Heart left ventricle (tissue), 13 donors: ENCODE results near the gene CASQ2.

ENCODE experiments used
- POLR2A ChIP-seq, 2 donors: fragments of 450-650 bp; IDR thresholded peaks; one replicate each; pipeline ENCODE4 v1.6.1; 2017; ENCODE audit warnings: antibody characterized with exemption in 2 of 2, mild to moderate bottlenecking in 2 of 2, moderate library complexity in 2 of 2
- TF ChIP-seq, protein P1 (sequence below), 12 donors: fragments of 200-600 bp; sonication (generic) in 4 of 12; IDR thresholded peaks; one replicate each; pipeline versions ENCODE4 v1.5.0 to v1.8.0; 2018 to 2022; ENCODE audit warnings: antibody characterized with exemption in 12 of 12, mild to moderate bottlenecking in 5 of 12
- donor health status: ischemic (EF 13 %, LVEDD 7.1; RV severe dilation, severe dysfunction).
- donor health status: DM: no; HTN: yes; CAD: no.
- donor health status: DM: no; HTN: no; CAD: no.
- donor health status: ischemic (EF 25% LVEDD 6.9; RV normal size, moderate dysfunction).
- donor health status: ischemic (EF 25% LVEDD 5.7; RV mildly dilated, moderate dysfunction).
- donor health status: ischemic (EF 35%, LVEDD 5.7; RV mildly dilated, moderate dysfunction).
- donor health status: nonischemic (EF 11% LVEDD 7.7; RV severe dilation, severe dysfunction).
- donor health status: DM: yes; HTN: yes; CAD: no.
- donor health status: PGD.
- donor health status: ischemic (EF 29% LVEDD 5.4; RV normal size, mild dysfunction).
- donor health status: nonischemic (EF 23%, LVEDD 6.1; RV moderate dilation, normal function).

DNA sequence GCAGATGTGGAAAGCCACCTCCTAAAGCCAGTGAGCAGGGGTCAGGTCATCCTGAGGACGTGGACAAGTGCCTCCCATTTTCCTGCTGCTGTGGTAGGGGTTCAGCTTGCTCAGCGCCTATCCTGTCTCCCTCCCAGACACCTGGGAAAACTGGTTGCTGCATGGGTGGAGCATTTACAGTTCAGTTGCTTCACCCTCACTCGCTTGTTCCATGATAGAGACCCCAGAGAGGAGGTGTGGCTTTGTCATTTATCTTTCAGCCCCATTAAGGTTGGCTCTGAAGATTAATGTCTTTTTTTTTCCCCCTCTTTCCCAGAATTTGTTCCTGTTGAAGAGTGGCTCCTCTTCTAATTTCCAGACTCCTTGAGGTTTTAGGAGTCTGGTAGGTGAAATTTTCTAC lies 117.6 kb downstream of the CASQ2 start:
- TF ChIP-seq, protein P1, sequence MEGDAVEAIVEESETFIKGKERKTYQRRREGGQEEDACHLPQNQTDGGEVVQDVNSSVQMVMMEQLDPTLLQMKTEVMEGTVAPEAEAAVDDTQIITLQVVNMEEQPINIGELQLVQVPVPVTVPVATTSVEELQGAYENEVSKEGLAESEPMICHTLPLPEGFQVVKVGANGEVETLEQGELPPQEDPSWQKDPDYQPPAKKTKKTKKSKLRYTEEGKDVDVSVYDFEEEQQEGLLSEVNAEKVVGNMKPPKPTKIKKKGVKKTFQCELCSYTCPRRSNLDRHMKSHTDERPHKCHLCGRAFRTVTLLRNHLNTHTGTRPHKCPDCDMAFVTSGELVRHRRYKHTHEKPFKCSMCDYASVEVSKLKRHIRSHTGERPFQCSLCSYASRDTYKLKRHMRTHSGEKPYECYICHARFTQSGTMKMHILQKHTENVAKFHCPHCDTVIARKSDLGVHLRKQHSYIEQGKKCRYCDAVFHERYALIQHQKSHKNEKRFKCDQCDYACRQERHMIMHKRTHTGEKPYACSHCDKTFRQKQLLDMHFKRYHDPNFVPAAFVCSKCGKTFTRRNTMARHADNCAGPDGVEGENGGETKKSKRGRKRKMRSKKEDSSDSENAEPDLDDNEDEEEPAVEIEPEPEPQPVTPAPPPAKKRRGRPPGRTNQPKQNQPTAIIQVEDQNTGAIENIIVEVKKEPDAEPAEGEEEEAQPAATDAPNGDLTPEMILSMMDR (IDR thresholded peaks at IDR 0.05), result no peak
- no peak for TF ChIP-seq POLR2A (IDR thresholded peaks at IDR 0.05)
